Lower leg skin (tissue), 4 donors: Measurements from ENCODE around the gene SLC35F4. TPM values are rescaled to one million over a fixed set of nuclear protein-coding genes. Genes with fewer than 3 reads are reported as not detected.
"Not testable (repeated sequence)": the region's sequence is repeated elsewhere in the genome, so short reads cannot be mapped to it uniquely, and the experiment has no call there.

Source experiments
- DNase-seq, 2 donors: peaks; one replicate each; pipeline ENCODE4 v3.0.0-alpha.2; 2019; ENCODE audit warnings: low spot score in 2 of 2
- H3K4me3 ChIP-seq: fragments of 200-600 bp; sonication (generic); 2 replicates; pipeline ENCODE4 v1.5.1; 2017; ENCODE audit warnings: mild to moderate bottlenecking, low read depth; ENCODE audit not compliant: poor library complexity, severe bottlenecking
- CTCF ChIP-seq, 3 donors: fragments of 450-650 bp; IDR thresholded peaks; one replicate each; pipeline ENCODE4 v1.5.1; 2016; ENCODE audit warnings: antibody characterized with exemption in 3 of 3, mild to moderate bottlenecking in 3 of 3, moderate library complexity in 2 of 3
- POLR2A ChIP-seq, 2 donors: fragments of 450-650 bp; IDR thresholded peaks; one replicate each; pipeline ENCODE4 v1.6.1; 2016 to 2017; ENCODE audit warnings: antibody characterized with exemption in 2 of 2, mild to moderate bottlenecking in 1 of 2, moderate library complexity in 1 of 2
- WGBS, 2 donors: methylation state at CpG; one replicate each; pipeline ENCODE4 v1.1.5; 2018; 5-methylcytosine and 5-hydroxymethylcytosine counted together
- intact Hi-C: fragments of 100-400 bp; cut with DNase I; formaldehyde crosslinking; loops from one replicate; pipeline ENCODE4 v1.15.0; 2023; ENCODE audit warnings: low total_unique reads
- total RNA-seq, 4 donors: library from RNA; depleted of rRNA; stranded (reverse); fragments of >200 nt; gene quantifications; one replicate each; pipeline ENCODE4 v1.1.0, GENCODE V29; 2016

The SLC35F4 gene
- total RNA-seq, 4 donors from 2014 or later, result 2.2 TPM; not detected in 3

DNA sequence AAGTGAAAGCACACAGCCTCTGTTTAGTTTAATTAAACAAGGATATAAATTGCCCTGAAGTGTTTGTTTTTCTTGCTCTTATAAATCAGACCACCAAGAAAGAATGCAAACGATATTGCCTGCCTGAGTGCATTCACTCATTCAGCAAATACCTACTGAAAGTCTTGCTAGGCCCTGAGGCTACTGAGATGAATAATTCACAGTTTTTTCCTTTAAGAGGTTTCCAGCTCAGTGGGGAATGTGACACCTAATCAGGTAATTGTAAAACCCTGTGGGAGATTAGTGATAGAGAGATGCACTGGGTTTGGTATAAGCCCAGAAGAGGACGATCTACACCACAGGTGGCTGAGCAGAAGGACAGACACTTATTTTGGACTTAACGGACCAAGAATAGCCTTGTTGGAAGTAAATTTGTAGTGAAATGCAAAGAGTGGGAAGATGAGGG, 151.4 kb downstream of the SLC35F4 start:
- no peak for DNase-seq
- intact Hi-C loops, result no loop called here
- TF ChIP-seq CTCF (IDR thresholded peaks at IDR 0.05), result no peak
- TF ChIP-seq POLR2A (IDR thresholded peaks at IDR 0.05), result no peak
- 5 to 9% methylated on average over 3 of the region's 3 CpGs for WGBS, 2 donors
- no peak overlapping the region for H3K4me3 ChIP-seq

GRCh38 chr14:57712698-57713097, 153.2 kb downstream of the SLC35F4 start:
- no peak for DNase-seq
- 81 to 85% methylated on average over 3 of the region's 3 CpGs for WGBS, 2 donors
- no peak overlapping the region for H3K4me3 ChIP-seq
- intact Hi-C loops, result no loop called here
- no peak for TF ChIP-seq POLR2A (IDR thresholded peaks at IDR 0.05)
- TF ChIP-seq CTCF (IDR thresholded peaks at IDR 0.05), result no peak

- TF ChIP-seq POLR2A (IDR thresholded peaks at IDR 0.05), result no peak
- WGBS, 2 donors, result 17 to 30% methylated on average over 3 of the region's 3 CpGs
- intact Hi-C loops, result no loop called here
- no peak for DNase-seq
- no peak overlapping the region for H3K4me3 ChIP-seq
Observed at GRCh38 chr14:57712102-57712501, 153.8 kb downstream of the SLC35F4 start.

DNA sequence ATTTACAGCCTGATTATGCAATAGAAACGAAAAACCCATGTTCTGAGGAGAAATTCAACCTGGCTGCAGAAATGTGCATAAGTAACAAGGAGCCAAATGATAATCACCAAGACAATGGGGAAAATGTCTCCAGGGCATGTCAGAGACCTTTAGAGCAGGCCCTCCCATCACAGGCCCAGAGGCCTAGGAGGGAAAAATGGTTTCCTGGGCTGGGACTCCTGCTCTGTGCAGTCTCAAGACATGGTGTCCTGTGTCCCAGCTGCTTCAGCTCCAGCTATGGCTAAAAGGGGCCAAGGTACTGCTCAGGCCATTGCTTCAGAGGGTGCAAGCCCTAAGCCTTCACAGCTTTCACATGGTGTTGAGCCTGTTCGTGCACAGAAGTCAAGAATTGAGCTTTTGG, 156.0 kb downstream of the SLC35F4 start:
- TF ChIP-seq CTCF (IDR thresholded peaks at IDR 0.05), result no peak
- TF ChIP-seq POLR2A (IDR thresholded peaks at IDR 0.05), result no peak
- intact Hi-C loops, result no loop called here
- no peak overlapping the region for H3K4me3 ChIP-seq
- 35 to 48% methylated on average over 2 of the region's 2 CpGs for WGBS, 2 donors
- no peak for DNase-seq

DNA sequence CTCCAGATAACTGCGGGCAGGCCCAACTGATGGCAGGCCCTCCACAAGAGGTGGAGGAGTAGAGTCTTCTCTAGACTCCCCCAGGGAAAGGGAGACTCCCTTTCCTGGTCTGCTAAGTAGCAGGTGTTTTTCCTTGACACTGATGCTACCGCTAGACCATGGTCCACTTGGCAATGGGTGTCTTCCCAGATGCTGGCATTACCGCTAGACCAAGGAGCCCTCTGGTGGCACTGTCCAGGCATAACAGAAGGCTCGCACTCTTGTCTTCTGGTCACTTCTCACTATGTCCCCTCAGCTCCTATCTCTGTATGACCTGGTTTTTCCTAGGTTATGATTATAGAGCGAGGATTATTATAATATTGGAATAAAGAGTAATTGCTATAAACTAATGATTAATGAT, 156.8 kb downstream of the SLC35F4 start:
- H3K4me3 ChIP-seq, intact Hi-C loops, DNase-seq: not testable (repeated sequence)
- 91 to 93% methylated on average over 5 of the region's 5 CpGs for WGBS, 2 donors

- 48 to 54% methylated on average over 5 of the region's 5 CpGs for WGBS, 2 donors
- H3K4me3 ChIP-seq, result no peak overlapping the region
- TF ChIP-seq POLR2A (IDR thresholded peaks at IDR 0.05), result no peak
- TF ChIP-seq CTCF (IDR thresholded peaks at IDR 0.05), result no peak
- intact Hi-C loops, result no loop called here
- no peak for DNase-seq
Observed at GRCh38 chr14:57707219-57707618, 158.7 kb downstream of the SLC35F4 start.

DNA sequence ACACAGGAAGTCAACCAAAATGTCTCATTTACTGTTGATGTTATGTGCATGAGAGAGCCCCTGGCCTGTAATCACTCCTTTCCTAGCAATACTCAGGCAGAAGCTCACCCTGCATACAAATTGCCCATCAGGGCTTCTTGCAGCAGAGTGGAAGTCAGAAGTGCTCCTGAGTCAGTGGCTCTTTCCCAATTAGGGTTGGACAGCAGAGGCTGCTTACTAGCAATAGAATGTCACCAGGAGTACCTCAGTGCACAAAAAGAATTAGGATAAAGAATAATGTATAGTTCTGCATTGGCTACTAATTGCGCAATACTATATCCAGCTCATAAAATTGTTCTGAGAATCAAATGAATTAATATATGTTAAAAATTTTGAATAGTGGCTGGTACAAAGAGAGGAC, 161.1 kb downstream of the SLC35F4 start:
- TF ChIP-seq POLR2A (IDR thresholded peaks at IDR 0.05), result no peak
- no peak for TF ChIP-seq CTCF (IDR thresholded peaks at IDR 0.05)
- intact Hi-C loops, result no loop called here
- no peak for DNase-seq
- WGBS, 2 donors, result 100% methylated on average over 1 of the region's 1 CpG
- H3K4me3 ChIP-seq, result no peak overlapping the region
